ENCODE results near the gene SRSF10. TPM values are rescaled to one million over a fixed set of nuclear protein-coding genes. Genes with fewer than 3 reads are reported as not detected.

SRSF10 gene
- total and polyA plus RNA-seq, 9 of the 15 experiments (the other 6 are each of a cell fraction or from before 2014, with no cell fraction given), result 154 to 264 (median 205) TPM

DNA sequence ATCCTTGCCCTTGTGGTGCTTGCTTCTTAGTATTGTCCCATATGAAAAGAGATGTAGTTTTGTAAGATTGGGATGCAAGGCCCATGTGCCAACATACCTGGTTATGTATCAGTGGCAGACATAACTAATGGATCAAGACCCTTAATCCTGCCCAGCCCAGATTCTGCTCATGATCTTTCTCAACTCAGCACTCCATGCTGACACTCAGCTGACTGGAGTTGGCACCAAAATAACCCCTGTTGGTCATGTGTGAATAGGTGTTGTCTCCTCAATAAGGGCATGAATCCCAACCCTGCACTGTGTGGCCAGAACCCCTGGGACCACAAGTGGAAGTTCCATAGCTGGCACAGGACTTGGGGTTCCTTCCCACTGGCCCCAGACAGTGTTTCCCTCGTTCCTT lies 53.0 kb downstream of the SRSF10 start:
- Histone ChIP-seq H3K9me1 (ENCODE audit: control insufficient read depth, insufficient read depth, low read length) (no peaks in the 10 kb centered on the region), H3K36me3 (ENCODE audit: control insufficient read depth, insufficient read depth, low read length) (no peaks in the 10 kb centered on the region), H3K79me2 (ENCODE audit: control insufficient read depth, insufficient read depth, low read length) (no peaks in the 10 kb centered on the region), H3K4me1 (replicated peaks in 1 of 2; ENCODE audit: control insufficient read depth in 2 of 2, insufficient read depth in 2 of 2, low read length in 2 of 2) (no peaks in the 10 kb centered on the region; a peak in 1 of 5 replicates), H3K4me2 (ENCODE audit: insufficient read depth, low read length) (no peak overlapping the region), H3K27ac (ENCODE audit: extremely low read depth, low read depth, low read length) (no peak overlapping the region), H3K9me3 (replicated peaks; ENCODE audit: control insufficient read depth, insufficient read depth, low read depth, low read length) (no peaks in the 10 kb centered on the region), H3K27me3 (ENCODE audit: control insufficient read depth in 2 of 2, insufficient read depth in 2 of 2, low read length in 2 of 2) (no peaks in the 10 kb centered on the region), H4K20me1 (replicated peaks; ENCODE audit: control insufficient read depth, insufficient read depth, low read length) (no peaks in the 10 kb centered on the region), H3K9ac (ENCODE audit: insufficient read depth in 1 of 2, low read depth in 2 of 2, low read length in 2 of 2) (no peak overlapping the region), H2AFZ (ENCODE audit: low read depth, low read length) (no peak overlapping the region), H3K4me3 (no peak overlapping the region)
- ChIA-PET CTCF (ENCODE audit: low intra/inter-chr PET ratio) (no interaction called here), POLR2A (interaction anchor here (0.6 kb wide), 1 partner anchor 94 kb away, joined by 3 read pairs; no protein-coding TSS in a partner anchor)
- intact Hi-C loops (cut with micrococcal nuclease) (no loop called here), in situ Hi-C loops (cut with MboI) (no loop called here)
- TF ChIP-seq ZBTB17 (CRISPR knock-in tag; IDR thresholded peaks at IDR 0.05), result 0 out of 2 replicates have a peak, but pooled peaks have one; percentile 76
- TF ChIP-seq, protein P1, sequence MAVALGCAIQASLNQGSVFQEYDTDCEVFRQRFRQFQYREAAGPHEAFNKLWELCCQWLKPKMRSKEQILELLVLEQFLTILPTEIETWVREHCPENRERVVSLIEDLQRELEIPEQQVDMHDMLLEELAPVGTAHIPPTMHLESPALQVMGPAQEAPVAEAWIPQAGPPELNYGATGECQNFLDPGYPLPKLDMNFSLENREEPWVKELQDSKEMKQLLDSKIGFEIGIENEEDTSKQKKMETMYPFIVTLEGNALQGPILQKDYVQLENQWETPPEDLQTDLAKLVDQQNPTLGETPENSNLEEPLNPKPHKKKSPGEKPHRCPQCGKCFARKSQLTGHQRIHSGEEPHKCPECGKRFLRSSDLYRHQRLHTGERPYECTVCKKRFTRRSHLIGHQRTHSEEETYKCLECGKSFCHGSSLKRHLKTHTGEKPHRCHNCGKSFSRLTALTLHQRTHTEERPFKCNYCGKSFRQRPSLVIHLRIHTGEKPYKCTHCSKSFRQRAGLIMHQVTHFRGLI (CRISPR knock-in tag; IDR thresholded peaks at IDR 0.05), result no peak
- TF ChIP-seq, protein P2, sequence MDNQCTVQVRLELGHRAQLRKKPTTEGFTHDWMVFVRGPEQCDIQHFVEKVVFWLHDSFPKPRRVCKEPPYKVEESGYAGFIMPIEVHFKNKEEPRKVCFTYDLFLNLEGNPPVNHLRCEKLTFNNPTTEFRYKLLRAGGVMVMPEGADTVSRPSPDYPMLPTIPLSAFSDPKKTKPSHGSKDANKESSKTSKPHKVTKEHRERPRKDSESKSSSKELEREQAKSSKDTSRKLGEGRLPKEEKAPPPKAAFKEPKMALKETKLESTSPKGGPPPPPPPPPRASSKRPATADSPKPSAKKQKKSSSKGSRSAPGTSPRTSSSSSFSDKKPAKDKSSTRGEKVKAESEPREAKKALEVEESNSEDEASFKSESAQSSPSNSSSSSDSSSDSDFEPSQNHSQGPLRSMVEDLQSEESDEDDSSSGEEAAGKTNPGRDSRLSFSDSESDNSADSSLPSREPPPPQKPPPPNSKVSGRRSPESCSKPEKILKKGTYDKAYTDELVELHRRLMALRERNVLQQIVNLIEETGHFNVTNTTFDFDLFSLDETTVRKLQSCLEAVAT (IDR thresholded peaks at IDR 0.05), result 0 out of 4 replicates have a peak, but pooled peaks of 1 of the 2 experiments have one; percentile 33
- TF ChIP-seq, protein P3, sequence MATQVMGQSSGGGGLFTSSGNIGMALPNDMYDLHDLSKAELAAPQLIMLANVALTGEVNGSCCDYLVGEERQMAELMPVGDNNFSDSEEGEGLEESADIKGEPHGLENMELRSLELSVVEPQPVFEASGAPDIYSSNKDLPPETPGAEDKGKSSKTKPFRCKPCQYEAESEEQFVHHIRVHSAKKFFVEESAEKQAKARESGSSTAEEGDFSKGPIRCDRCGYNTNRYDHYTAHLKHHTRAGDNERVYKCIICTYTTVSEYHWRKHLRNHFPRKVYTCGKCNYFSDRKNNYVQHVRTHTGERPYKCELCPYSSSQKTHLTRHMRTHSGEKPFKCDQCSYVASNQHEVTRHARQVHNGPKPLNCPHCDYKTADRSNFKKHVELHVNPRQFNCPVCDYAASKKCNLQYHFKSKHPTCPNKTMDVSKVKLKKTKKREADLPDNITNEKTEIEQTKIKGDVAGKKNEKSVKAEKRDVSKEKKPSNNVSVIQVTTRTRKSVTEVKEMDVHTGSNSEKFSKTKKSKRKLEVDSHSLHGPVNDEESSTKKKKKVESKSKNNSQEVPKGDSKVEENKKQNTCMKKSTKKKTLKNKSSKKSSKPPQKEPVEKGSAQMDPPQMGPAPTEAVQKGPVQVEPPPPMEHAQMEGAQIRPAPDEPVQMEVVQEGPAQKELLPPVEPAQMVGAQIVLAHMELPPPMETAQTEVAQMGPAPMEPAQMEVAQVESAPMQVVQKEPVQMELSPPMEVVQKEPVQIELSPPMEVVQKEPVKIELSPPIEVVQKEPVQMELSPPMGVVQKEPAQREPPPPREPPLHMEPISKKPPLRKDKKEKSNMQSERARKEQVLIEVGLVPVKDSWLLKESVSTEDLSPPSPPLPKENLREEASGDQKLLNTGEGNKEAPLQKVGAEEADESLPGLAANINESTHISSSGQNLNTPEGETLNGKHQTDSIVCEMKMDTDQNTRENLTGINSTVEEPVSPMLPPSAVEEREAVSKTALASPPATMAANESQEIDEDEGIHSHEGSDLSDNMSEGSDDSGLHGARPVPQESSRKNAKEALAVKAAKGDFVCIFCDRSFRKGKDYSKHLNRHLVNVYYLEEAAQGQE (IDR thresholded peaks at IDR 0.05; ENCODE audit: borderline replicate concordance), result peak; percentile 6; the same call in 1 of the 2 replicates
- TF ChIP-seq, protein P3 (CRISPR knock-in tag; IDR thresholded peaks at IDR 0.05; ENCODE audit: low read depth), result no peak
- ATAC-seq (no peak), DNase-seq (ENCODE audit: extremely low read depth in 1 of 4, low spot score in 3 of 4) (peak in 2 of 4 experiments; percentile 2 to 4), FAIRE-seq (no peak)
- 15% methylated on average over 1 of the region's 1 CpG for WGBS (ENCODE audit: insufficient coverage, low coverage, missing lambda C conversion rate)
- no TSS peak for BruUV-seq (replicated peaks)

All from K562 (cell line).